ENCODE measurements around the gene FCN1.

The FCN1 gene

DNA sequence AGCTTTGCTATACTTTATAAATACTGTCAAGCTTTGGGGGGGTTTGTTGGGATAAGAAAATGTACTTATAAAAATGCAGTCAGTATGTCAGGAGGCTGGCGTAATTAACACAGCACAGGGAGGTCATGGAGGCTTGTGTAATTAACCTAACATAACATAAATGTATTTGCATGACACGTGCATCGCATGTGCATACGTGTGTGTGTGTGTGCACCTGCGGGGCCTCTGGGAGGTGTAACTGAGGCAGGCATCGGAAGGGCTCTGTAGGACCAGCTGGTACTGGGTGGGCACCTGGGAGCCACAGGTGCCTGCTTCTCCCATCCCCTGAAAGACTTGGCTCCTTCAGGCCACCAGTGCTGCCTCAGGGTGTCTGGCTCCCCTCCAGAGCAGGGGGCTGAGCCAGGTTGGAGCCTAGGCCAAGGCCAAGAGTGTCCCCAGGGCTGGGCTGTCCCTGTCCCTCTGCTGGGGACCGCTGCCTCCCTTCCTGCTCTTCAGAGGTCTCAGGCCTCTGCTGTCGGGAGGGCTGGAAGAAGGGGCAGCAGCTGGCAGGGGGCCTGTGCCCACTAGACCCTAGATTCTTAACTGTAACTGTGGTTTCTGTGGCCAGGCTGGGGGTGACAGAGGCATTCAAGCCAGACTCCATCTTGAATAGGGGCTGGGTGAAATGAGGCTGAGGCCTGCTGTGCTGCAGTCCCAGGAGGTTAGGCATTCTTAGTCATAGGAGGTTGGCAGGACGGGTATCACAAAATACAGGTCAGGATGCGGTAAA is 28.1 kb downstream of the FCN1 start:
- DNase-seq = no peak

DNA sequence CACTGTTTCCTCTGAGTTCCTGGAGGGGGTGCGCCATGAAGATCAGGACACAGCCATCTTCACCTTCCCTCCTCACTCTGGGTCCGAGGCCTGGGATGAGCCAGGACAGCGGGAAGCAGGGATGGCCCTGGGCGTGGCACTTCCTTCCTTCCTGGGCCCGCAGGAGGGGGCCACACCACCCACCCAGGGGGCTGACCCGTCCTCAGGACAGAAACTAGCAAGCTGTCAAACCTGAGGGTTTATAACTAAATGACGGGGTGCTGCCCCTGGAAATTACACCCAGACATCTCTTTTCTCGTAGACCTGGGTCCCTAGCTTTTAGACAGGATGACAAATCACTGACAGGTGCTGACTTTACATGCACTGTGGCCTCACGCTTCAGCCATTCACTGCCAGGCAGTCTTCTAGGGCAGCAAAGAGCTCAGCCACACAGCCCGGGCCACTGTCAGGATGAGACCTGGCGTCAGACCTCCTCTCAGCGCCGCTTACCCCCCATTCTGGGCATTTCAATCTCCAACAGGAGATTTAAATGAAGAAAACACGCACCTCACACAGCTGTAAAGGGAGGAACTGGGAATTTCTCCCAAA is 29.0 kb downstream of the FCN1 start:
- DNase-seq = no peak

- no peak for DNase-seq
These were observed 29.8 kb downstream of the FCN1 start for GRCh38 chr9:134887686-134888602.

- DNase-seq = no peak
These were observed 30.5 kb downstream of the FCN1 start for GRCh38 chr9:134887219-134887618.

- DNase-seq = no peak
These were observed 31.2 kb downstream of the FCN1 start for GRCh38 chr9:134886413-134886913.

GRCh38 chr9:134885679-134886412 is 31.9 kb downstream of the FCN1 start:
- no peak for DNase-seq

GRCh38 chr9:134885001-134885678 is 32.6 kb downstream of the FCN1 start:
- no peak for DNase-seq

DNA sequence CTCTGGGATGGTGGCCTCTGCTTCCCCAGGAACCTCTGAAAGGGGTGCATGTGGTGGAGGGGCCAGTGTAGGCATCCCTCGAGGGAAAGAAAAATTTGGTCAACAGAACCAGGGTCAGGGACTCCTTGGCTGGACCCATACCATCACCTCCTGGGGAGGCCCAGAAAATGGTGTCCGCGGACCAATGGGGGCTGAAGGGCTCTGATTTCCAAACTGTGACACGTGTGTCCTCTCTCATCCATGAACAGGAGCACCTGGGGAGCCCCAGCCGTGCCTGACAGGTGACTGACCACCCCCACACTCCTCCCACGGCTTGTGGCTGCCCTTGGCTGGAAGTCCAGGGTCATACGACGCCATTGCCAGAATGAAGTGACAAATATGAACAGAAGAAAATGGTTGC is 33.2 kb downstream of the FCN1 start:
- no peak for DNase-seq

GRCh38 chr9:134883040-134883782 is 34.5 kb downstream of the FCN1 start:
- no peak for DNase-seq

GRCh38 chr9:134882204-134882785 is 35.4 kb downstream of the FCN1 start:
- no peak for DNase-seq

DNA sequence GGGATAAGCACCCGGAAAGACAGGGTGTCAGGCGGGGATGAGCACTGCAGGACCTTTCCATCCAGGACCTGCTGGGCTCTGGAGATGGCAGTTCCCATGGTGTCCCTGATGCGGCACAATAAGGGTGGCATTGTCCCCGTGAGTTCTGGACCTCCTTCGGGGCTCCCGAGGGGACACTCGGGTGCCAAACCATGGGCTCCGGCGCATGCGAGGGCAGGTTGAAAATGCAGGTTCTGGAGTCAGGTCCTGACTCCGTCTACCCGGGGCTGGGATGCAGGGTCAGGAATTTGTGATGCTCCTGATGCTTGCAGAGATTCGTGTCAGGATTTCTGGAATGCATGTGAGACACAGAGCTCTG is 36.4 kb downstream of the FCN1 start:
- no peak for DNase-seq

- no peak for DNase-seq
These were observed 37.0 kb downstream of the FCN1 start, which contains the start of gene FCN2 for GRCh38 chr9:134880484-134881312. Gene FCN2 (plus strand): TSS chr9:134880810. CDS start chr9:134880822, 12 bp downstream.

DNA sequence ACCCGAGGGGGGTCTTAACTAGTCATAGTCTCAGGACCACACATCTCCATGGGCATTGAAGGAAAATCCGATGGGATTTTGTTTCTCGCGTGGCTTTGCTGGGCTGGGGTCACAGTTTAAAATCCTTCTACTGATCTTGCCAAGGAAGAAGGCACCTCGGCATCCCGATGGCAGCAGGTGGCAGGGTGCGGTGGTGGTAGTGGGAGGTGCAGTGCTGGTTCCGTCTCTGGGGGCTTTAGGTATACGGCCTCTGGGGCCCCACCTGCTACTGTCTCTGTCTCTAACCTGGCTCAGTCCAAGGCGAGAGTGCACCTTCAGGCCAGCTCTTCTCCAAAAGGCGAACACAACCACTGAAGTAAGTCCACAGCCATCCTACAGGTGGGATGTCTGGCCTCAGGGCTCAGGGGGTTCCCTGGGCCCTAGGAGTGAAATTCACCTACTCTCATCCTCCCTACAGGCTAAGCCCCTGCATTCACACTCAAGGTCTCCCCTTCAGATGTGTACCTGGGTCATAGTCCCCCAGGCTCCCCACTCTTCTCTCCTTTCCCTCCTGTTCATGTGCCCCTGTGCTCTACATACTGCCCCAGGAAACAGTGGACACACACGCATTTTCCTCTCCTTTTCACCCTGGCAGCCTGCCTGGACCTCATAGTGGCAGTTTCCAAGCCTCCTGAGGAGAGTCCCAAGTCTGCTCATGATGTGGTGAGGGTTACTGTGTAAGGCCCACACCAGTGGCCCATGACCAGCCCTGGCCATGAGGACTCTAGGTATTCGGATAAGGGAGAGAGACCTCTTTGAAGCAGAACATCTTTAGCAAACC is 37.8 kb downstream of the FCN1 start:
- no peak for DNase-seq

GRCh38 chr9:134877541-134877940 is 40.2 kb downstream of the FCN1 start:
- DNase-seq = no peak

- DNase-seq = no peak
These were observed 42.3 kb downstream of the FCN1 start for GRCh38 chr9:134875371-134875770.

- DNase-seq = no peak
These were observed 45.1 kb downstream of the FCN1 start for GRCh38 chr9:134872482-134873231.

DNA sequence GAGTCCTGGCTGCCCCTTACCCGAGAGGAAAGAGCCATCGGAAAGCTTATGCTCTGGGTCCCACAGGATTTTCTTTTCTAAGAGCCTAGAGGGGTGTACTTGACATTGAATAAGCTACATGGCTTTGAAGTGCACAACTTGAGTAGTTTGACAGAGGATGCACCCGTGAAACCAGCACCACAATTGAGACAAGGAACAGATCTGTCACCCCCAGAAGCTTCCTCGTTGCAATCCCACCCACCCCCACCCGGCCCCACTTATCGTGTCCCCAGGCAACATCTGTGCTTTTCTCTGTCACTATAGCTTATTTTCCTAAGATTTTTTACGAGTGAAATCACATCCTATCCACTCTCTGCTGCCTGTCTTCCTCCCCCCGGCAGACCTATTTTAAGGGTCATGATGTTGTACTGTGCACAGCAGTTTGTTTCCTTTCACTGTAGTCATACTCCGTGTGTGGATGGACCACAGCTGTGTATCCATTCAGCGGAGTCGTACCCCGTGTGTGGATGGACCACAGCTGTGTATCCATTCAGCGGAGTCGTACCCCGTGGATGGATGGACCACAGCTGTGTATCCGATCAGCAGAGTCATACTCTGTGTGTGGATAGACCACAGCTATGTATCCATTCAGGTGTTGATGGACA is 45.9 kb downstream of the FCN1 start:
- DNase-seq = no peak

All from NCI-H2107 (cell line).